HEK293T (cell line): ENCODE measurements around the gene SH2D1B.

Source experiments
- BHLHE40 ChIP-seq: fragments of 450-650 bp; IDR thresholded peaks from 2 replicates; pipeline ENCODE4 v1.6.1; 2016; ENCODE audit warnings: mild to moderate bottlenecking, moderate library complexity, borderline replicate concordance
- FOXK2 ChIP-seq: fragments of 450-650 bp; IDR thresholded peaks from 2 replicates; pipeline ENCODE4 v1.6.1; 2016; ENCODE audit warnings: mild to moderate bottlenecking
- FOXM1 ChIP-seq: fragments of 450-650 bp; IDR thresholded peaks from 2 replicates; pipeline ENCODE4 v1.6.1; 2017; ENCODE audit warnings: mild to moderate bottlenecking, borderline replicate concordance
- HDGF ChIP-seq: fragments of 450-650 bp; IDR thresholded peaks from 2 replicates; pipeline ENCODE4 v1.6.1; 2017; ENCODE audit warnings: antibody characterized with exemption, borderline replicate concordance
- L3MBTL2 ChIP-seq: fragments of 450-650 bp; conservative IDR thresholded peaks from 2 replicates; pipeline ENCODE4 v1.6.1; 2016; ENCODE audit warnings: mild to moderate bottlenecking
- LEF1 ChIP-seq: fragments of 450-650 bp; IDR thresholded peaks from 2 replicates; pipeline ENCODE4 v1.6.1; 2017; ENCODE audit warnings: mild to moderate bottlenecking, borderline replicate concordance
- SP1 ChIP-seq: fragments of 450-650 bp; IDR thresholded peaks from 2 replicates; pipeline ENCODE4 v1.6.1; 2017
- SUZ12 ChIP-seq: fragments of 450-650 bp; IDR thresholded peaks from 2 replicates; pipeline ENCODE4 v1.6.1; 2016; ENCODE audit warnings: mild to moderate bottlenecking
- ZNF384 ChIP-seq: fragments of 450-650 bp; IDR thresholded peaks from 2 replicates; pipeline ENCODE4 v1.6.1; 2016
- TF ChIP-seq, protein P1 (sequence below): fragments of 450-650 bp; IDR thresholded peaks from 2 replicates; pipeline ENCODE4 v1.6.1; 2016

DNA sequence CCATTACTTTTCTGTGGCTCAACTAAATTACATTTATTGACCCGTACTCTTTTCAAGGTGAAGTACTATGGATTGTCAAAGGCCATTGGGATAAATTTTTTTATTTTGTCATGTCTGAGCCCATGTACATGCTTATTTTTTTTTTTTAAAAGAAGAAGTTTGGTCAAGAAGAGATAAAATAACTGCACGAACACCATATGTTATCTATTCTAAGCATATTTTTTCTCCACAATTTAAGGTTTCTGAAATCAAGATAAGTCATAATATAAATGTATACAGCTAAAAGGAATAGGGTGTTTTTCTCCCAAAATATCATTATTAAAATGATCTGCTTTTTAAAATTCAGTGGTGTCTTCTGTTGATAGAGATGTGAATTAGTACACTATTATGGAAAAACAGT is 35.0 kb upstream of the SH2D1B start:
- TF ChIP-seq LEF1 = no peak
- TF ChIP-seq SUZ12 = no peak
- no peak for TF ChIP-seq FOXK2
- no peak for TF ChIP-seq L3MBTL2
- TF ChIP-seq HDGF = no peak
- TF ChIP-seq BHLHE40 = no peak
- TF ChIP-seq SP1 = no peak
- TF ChIP-seq FOXM1 = no peak
- TF ChIP-seq, protein P1, sequence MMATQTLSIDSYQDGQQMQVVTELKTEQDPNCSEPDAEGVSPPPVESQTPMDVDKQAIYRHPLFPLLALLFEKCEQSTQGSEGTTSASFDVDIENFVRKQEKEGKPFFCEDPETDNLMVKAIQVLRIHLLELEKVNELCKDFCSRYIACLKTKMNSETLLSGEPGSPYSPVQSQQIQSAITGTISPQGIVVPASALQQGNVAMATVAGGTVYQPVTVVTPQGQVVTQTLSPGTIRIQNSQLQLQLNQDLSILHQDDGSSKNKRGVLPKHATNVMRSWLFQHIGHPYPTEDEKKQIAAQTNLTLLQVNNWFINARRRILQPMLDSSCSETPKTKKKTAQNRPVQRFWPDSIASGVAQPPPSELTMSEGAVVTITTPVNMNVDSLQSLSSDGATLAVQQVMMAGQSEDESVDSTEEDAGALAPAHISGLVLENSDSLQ = no peak
- TF ChIP-seq ZNF384 = no peak
